ENCODE measurements around the gene PRKG1. TPM values are rescaled to one million over a fixed set of nuclear protein-coding genes. Genes with fewer than 3 reads are reported as not detected.

Gene PRKG1
- total RNA-seq, 1 experiment from 2014 or later, result 16.5 TPM

DNA sequence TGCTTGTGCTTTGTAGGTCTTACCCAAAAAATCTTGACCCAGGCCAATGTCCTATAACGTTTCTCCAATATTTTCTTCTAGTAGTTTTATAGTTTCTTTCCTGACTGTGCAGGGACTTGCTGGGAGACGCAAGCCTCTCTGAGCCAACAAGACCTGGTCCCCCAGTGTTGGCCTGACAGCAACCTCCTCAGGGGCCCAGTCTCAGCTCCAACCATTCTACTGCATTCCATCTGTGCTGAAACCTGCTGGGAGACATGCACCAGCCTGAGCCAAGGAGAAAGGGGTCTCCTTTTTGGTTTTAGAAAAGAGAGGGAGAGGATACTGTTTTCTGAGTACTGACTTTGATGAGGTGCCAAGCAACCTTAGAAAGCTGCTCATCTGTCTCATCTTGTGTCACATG, 251.4 kb downstream of the PRKG1 start:
- Mint-ChIP-seq H3K4me3 (no peak overlapping the region), H3K36me3 (peaks cover 6% of the 10 kb centered on the region), H3K9me3 (peaks cover 8% of the 10 kb centered on the region), H3K27ac (no peak overlapping the region), H3K27me3 (ENCODE audit: low read depth) (no peaks in the 10 kb centered on the region), H3K4me1 (peaks cover 4% of the 10 kb centered on the region; the same call in 1 of the 2 replicates)
- no peak for DNase-seq (ENCODE audit: low spot score)
- ChIA-PET CTCF (no interaction called here), POLR2A (no interaction called here)
- peak; percentile 64; the same call in 1 of the 2 replicates for ATAC-seq
- TF ChIP-seq ZNF263 (CRISPR knock-in tag; IDR thresholded peaks at IDR 0.05; ENCODE audit: low read depth), result no peak
- TF ChIP-seq, protein P1, sequence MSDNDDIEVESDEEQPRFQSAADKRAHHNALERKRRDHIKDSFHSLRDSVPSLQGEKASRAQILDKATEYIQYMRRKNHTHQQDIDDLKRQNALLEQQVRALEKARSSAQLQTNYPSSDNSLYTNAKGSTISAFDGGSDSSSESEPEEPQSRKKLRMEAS (CRISPR knock-in tag; IDR thresholded peaks at IDR 0.05), result no peak
- TF ChIP-seq, protein P2, sequence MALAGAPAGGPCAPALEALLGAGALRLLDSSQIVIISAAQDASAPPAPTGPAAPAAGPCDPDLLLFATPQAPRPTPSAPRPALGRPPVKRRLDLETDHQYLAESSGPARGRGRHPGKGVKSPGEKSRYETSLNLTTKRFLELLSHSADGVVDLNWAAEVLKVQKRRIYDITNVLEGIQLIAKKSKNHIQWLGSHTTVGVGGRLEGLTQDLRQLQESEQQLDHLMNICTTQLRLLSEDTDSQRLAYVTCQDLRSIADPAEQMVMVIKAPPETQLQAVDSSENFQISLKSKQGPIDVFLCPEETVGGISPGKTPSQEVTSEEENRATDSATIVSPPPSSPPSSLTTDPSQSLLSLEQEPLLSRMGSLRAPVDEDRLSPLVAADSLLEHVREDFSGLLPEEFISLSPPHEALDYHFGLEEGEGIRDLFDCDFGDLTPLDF (CRISPR knock-in tag; IDR thresholded peaks at IDR 0.05), result no peak

DNA sequence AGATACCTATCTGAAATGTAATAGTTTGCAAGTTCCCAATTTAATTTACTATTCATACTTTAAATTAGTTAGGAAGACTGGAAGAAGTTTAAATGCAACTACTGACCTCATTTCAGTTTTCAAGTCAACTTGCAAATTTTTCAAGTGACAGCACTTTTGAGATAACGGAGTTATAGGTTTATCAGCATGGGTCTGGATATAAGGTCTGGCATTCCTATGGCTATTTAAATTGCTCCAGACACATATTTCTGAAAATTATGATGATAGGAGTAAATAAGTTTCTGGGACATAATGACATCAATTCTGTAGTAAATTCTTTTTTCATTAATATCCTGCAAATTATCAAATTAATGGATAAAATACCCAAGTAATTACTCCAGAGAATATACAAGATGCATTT, 251.9 kb downstream of the PRKG1 start:
- ChIA-PET CTCF (interaction anchor here (0.7 kb wide), 1 partner anchor 154 kb away, joined by 3 read pairs; no protein-coding TSS in a partner anchor), POLR2A (no interaction called here)
- Mint-ChIP-seq H3K4me3 (no peak overlapping the region), H3K27ac (no peak overlapping the region), H3K36me3 (peaks cover 6% of the 10 kb centered on the region), H3K4me1 (peaks cover 4% of the 10 kb centered on the region; the same call in 1 of the 2 replicates), H3K9me3 (peaks cover 8% of the 10 kb centered on the region), H3K27me3 (ENCODE audit: low read depth) (no peaks in the 10 kb centered on the region)
- no peak for ATAC-seq
- no peak for DNase-seq (ENCODE audit: low spot score)
- TF ChIP-seq, protein P3, sequence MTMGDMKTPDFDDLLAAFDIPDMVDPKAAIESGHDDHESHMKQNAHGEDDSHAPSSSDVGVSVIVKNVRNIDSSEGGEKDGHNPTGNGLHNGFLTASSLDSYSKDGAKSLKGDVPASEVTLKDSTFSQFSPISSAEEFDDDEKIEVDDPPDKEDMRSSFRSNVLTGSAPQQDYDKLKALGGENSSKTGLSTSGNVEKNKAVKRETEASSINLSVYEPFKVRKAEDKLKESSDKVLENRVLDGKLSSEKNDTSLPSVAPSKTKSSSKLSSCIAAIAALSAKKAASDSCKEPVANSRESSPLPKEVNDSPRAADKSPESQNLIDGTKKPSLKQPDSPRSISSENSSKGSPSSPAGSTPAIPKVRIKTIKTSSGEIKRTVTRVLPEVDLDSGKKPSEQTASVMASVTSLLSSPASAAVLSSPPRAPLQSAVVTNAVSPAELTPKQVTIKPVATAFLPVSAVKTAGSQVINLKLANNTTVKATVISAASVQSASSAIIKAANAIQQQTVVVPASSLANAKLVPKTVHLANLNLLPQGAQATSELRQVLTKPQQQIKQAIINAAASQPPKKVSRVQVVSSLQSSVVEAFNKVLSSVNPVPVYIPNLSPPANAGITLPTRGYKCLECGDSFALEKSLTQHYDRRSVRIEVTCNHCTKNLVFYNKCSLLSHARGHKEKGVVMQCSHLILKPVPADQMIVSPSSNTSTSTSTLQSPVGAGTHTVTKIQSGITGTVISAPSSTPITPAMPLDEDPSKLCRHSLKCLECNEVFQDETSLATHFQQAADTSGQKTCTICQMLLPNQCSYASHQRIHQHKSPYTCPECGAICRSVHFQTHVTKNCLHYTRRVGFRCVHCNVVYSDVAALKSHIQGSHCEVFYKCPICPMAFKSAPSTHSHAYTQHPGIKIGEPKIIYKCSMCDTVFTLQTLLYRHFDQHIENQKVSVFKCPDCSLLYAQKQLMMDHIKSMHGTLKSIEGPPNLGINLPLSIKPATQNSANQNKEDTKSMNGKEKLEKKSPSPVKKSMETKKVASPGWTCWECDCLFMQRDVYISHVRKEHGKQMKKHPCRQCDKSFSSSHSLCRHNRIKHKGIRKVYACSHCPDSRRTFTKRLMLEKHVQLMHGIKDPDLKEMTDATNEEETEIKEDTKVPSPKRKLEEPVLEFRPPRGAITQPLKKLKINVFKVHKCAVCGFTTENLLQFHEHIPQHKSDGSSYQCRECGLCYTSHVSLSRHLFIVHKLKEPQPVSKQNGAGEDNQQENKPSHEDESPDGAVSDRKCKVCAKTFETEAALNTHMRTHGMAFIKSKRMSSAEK (CRISPR knock-in tag; IDR thresholded peaks at IDR 0.05; ENCODE audit: borderline replicate concordance), result no peak
- TF ChIP-seq ESRRA (CRISPR knock-in tag; IDR thresholded peaks at IDR 0.05; ENCODE audit: borderline replicate concordance) (no peak), CBFB (CRISPR knock-in tag; IDR thresholded peaks at IDR 0.05; ENCODE audit: low read depth) (no peak), NR2C2 (CRISPR knock-in tag; IDR thresholded peaks at IDR 0.05) (no peak), TCF7 (CRISPR knock-in tag; IDR thresholded peaks at IDR 0.05; ENCODE audit: low read depth) (no peak), RELA (CRISPR knock-in tag; IDR thresholded peaks at IDR 0.05; ENCODE audit: borderline replicate concordance) (no peak), ZNF219 (CRISPR knock-in tag; IDR thresholded peaks at IDR 0.05; ENCODE audit: borderline replicate concordance) (no peak), ZNF138 (CRISPR knock-in tag; conservative IDR thresholded peaks at IDR 0.05) (no peak), OVOL2 (CRISPR knock-in tag; IDR thresholded peaks at IDR 0.05; ENCODE audit: borderline replicate concordance) (no peak)
- TF ChIP-seq, protein P4, sequence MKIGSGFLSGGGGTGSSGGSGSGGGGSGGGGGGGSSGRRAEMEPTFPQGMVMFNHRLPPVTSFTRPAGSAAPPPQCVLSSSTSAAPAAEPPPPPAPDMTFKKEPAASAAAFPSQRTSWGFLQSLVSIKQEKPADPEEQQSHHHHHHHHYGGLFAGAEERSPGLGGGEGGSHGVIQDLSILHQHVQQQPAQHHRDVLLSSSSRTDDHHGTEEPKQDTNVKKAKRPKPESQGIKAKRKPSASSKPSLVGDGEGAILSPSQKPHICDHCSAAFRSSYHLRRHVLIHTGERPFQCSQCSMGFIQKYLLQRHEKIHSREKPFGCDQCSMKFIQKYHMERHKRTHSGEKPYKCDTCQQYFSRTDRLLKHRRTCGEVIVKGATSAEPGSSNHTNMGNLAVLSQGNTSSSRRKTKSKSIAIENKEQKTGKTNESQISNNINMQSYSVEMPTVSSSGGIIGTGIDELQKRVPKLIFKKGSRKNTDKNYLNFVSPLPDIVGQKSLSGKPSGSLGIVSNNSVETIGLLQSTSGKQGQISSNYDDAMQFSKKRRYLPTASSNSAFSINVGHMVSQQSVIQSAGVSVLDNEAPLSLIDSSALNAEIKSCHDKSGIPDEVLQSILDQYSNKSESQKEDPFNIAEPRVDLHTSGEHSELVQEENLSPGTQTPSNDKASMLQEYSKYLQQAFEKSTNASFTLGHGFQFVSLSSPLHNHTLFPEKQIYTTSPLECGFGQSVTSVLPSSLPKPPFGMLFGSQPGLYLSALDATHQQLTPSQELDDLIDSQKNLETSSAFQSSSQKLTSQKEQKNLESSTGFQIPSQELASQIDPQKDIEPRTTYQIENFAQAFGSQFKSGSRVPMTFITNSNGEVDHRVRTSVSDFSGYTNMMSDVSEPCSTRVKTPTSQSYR (CRISPR knock-in tag; IDR thresholded peaks at IDR 0.05), result no peak
- TF ChIP-seq, protein P5, sequence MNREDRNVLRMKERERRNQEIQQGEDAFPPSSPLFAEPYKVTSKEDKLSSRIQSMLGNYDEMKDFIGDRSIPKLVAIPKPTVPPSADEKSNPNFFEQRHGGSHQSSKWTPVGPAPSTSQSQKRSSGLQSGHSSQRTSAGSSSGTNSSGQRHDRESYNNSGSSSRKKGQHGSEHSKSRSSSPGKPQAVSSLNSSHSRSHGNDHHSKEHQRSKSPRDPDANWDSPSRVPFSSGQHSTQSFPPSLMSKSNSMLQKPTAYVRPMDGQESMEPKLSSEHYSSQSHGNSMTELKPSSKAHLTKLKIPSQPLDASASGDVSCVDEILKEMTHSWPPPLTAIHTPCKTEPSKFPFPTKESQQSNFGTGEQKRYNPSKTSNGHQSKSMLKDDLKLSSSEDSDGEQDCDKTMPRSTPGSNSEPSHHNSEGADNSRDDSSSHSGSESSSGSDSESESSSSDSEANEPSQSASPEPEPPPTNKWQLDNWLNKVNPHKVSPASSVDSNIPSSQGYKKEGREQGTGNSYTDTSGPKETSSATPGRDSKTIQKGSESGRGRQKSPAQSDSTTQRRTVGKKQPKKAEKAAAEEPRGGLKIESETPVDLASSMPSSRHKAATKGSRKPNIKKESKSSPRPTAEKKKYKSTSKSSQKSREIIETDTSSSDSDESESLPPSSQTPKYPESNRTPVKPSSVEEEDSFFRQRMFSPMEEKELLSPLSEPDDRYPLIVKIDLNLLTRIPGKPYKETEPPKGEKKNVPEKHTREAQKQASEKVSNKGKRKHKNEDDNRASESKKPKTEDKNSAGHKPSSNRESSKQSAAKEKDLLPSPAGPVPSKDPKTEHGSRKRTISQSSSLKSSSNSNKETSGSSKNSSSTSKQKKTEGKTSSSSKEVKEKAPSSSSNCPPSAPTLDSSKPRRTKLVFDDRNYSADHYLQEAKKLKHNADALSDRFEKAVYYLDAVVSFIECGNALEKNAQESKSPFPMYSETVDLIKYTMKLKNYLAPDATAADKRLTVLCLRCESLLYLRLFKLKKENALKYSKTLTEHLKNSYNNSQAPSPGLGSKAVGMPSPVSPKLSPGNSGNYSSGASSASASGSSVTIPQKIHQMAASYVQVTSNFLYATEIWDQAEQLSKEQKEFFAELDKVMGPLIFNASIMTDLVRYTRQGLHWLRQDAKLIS (CRISPR knock-in tag; IDR thresholded peaks at IDR 0.05; ENCODE audit: borderline replicate concordance), result no peak
- TF ChIP-seq, protein P6, sequence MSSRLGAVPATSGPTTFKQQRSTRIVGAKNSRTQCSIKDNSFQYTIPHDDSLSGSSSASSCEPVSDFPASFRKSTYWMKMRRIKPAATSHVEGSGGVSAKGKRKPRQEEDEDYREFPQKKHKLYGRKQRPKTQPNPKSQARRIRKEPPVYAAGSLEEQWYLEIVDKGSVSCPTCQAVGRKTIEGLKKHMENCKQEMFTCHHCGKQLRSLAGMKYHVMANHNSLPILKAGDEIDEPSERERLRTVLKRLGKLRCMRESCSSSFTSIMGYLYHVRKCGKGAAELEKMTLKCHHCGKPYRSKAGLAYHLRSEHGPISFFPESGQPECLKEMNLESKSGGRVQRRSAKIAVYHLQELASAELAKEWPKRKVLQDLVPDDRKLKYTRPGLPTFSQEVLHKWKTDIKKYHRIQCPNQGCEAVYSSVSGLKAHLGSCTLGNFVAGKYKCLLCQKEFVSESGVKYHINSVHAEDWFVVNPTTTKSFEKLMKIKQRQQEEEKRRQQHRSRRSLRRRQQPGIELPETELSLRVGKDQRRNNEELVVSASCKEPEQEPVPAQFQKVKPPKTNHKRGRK (CRISPR knock-in tag; IDR thresholded peaks at IDR 0.05; ENCODE audit: borderline replicate concordance), result no peak

All from WTC11 (cell line).